Trophoblast cell (in vitro differentiated cells and primary cell): ENCODE results near the gene OPN1SW.
A peak's percentile ranks its signal among the peaks of the same experiment; 100 is the strongest.

Experiments used
- DNase-seq, 2 donors: peaks; one replicate each; pipeline ENCODE4 v3.0.0-alpha.2; 2016
- H2AFZ ChIP-seq: 2 replicates; pipeline ENCODE4 v1.6.1; 2013; ENCODE audit warnings: low read length, moderate library complexity, mild to moderate bottlenecking; ENCODE audit not compliant: insufficient read depth, poor library complexity
- H2AK5ac ChIP-seq: 2 replicates; pipeline ENCODE4 v1.6.1; 2013; ENCODE audit warnings: mild to moderate bottlenecking, low read length
- H2BK120ac ChIP-seq: 2 replicates; pipeline ENCODE4 v1.6.1; 2013; ENCODE audit warnings: low read length, mild to moderate bottlenecking, moderate library complexity; ENCODE audit not compliant: insufficient read depth, poor library complexity
- H2BK12ac ChIP-seq: 2 replicates; pipeline ENCODE4 v1.6.1; 2013; ENCODE audit warnings: mild to moderate bottlenecking, low read length, moderate library complexity
- H2BK5ac ChIP-seq: 2 replicates; pipeline ENCODE4 v1.6.1; 2013; ENCODE audit warnings: low read length, low read depth, moderate library complexity, mild to moderate bottlenecking; ENCODE audit not compliant: poor library complexity
- H3K14ac ChIP-seq: 2 replicates; pipeline ENCODE4 v1.6.1; 2013; ENCODE audit warnings: mild to moderate bottlenecking, low read length
- H3K18ac ChIP-seq: 2 replicates; pipeline ENCODE4 v1.6.1; 2013; ENCODE audit warnings: mild to moderate bottlenecking, low read length
- H3K23ac ChIP-seq: 2 replicates; pipeline ENCODE4 v1.6.1; 2013; ENCODE audit warnings: low read length
- H3K27ac ChIP-seq: 2 replicates; pipeline ENCODE4 v1.5.1; 2013; ENCODE audit warnings: low read depth, mild to moderate bottlenecking, inconsistent platforms, low read length, moderate library complexity
- H3K27me3 ChIP-seq: 2 replicates; pipeline ENCODE4 v1.6.1; 2013; ENCODE audit warnings: inconsistent platforms, mild to moderate bottlenecking, low read length, moderate library complexity; ENCODE audit not compliant: insufficient read depth
- H3K36me3 ChIP-seq, 2 experiments: 1 replicate in 1 of 2; 2 replicates in 1 of 2; pipeline ENCODE4 v1.6.1; 2013; ENCODE audit warnings: low read length in 2 of 2, mild to moderate bottlenecking in 2 of 2, moderate library complexity in 1 of 2; ENCODE audit not compliant: insufficient read depth in 2 of 2, control insufficient read depth in 1 of 2
- H3K4ac ChIP-seq: 2 replicates; pipeline ENCODE4 v1.6.1; 2013; ENCODE audit warnings: low read depth, mild to moderate bottlenecking, low read length, moderate library complexity
- H3K4me1 ChIP-seq, 2 experiments: 1 replicate in 1 of 2; 2 replicates in 1 of 2; pipeline ENCODE4 v1.6.1; 2013; ENCODE audit warnings: low read length in 2 of 2, mild to moderate bottlenecking in 2 of 2, moderate library complexity in 1 of 2; ENCODE audit not compliant: insufficient read depth in 2 of 2, control insufficient read depth in 1 of 2
- H3K4me2 ChIP-seq: 2 replicates; pipeline ENCODE4 v1.6.1; 2013; ENCODE audit warnings: inconsistent platforms, mild to moderate bottlenecking, low read length, moderate library complexity
- H3K4me3 ChIP-seq: 2 replicates; pipeline ENCODE4 v1.5.1; 2013; ENCODE audit warnings: mild to moderate bottlenecking, low read depth, low read length, inconsistent platforms
- H3K79me1 ChIP-seq: one replicate; pipeline ENCODE4 v1.6.1; 2013; ENCODE audit warnings: low read length
- H3K79me2 ChIP-seq: 2 replicates; pipeline ENCODE4 v1.6.1; 2013; ENCODE audit warnings: low read length, mild to moderate bottlenecking; ENCODE audit not compliant: control insufficient read depth, insufficient read depth, poor library complexity
- H3K9ac ChIP-seq: 2 replicates; pipeline ENCODE4 v1.6.1; 2013; ENCODE audit warnings: mild to moderate bottlenecking, low read length
- H3K9me3 ChIP-seq: 2 replicates; pipeline ENCODE4 v1.6.1; 2013; ENCODE audit warnings: low read depth, mild to moderate bottlenecking, control low read depth, inconsistent platforms, low read length; ENCODE audit not compliant: insufficient read depth
- H4K12ac ChIP-seq: 2 replicates; pipeline ENCODE4 v1.6.1; 2013; ENCODE audit warnings: low read depth, mild to moderate bottlenecking, low read length, moderate library complexity
- H4K8ac ChIP-seq: 2 replicates; pipeline ENCODE4 v1.6.1; 2013; ENCODE audit warnings: low read depth, mild to moderate bottlenecking, low read length, moderate library complexity
- H4K91ac ChIP-seq: one replicate; pipeline ENCODE4 v1.6.1; 2013; ENCODE audit warnings: low read depth, mild to moderate bottlenecking, low read length, moderate library complexity
- WGBS: extraction: QIAGEN DNeasy Blood & Tissue Kit; methylation state at CpG from one replicate; pipeline ENCODE4 v1.1.7; 2013; ENCODE audit warnings: missing lambda C conversion rate; ENCODE audit not compliant: insufficient read length, insufficient coverage; ENCODE audit errors: extremely low coverage; 5-methylcytosine and 5-hydroxymethylcytosine counted together

OPN1SW gene

GRCh38 chr7:128732521-128733277 is 42.9 kb downstream of the OPN1SW start:
- Histone ChIP-seq H3K79me2 (no peaks in the 10 kb centered on the region), H3K23ac (no peak overlapping the region), H3K27me3 (no peaks in the 10 kb centered on the region), H3K14ac (no peak overlapping the region), H3K79me1 (no peaks in the 10 kb centered on the region), H3K9ac (no peak overlapping the region), H3K4me3 (no peak overlapping the region), H3K36me3 (no peaks in the 10 kb centered on the region), H3K18ac (no peak overlapping the region), H4K8ac (no peak overlapping the region), H2BK12ac (no peak overlapping the region), H4K91ac (no peak overlapping the region), H4K12ac (no peak overlapping the region), H2BK120ac (no peak overlapping the region), H2AFZ (no peak overlapping the region), H3K4me1 (no peaks in the 10 kb centered on the region), H3K27ac (no peak overlapping the region), H3K9me3 (no peaks in the 10 kb centered on the region), H2BK5ac (no peak overlapping the region), H3K4me2 (no peak overlapping the region), H2AK5ac (no peak overlapping the region), H3K4ac (no peak overlapping the region)
- no peak for DNase-seq
- no CpG with 5 or more reads among the region's 2 CpGs for WGBS

GRCh38 chr7:128731184-128731583 is 44.4 kb downstream of the OPN1SW start:
- Histone ChIP-seq H3K4me3 (no peak overlapping the region), H3K23ac (no peak overlapping the region), H3K36me3 (no peaks in the 10 kb centered on the region), H4K12ac (no peak overlapping the region), H3K4me2 (no peak overlapping the region), H3K27ac (no peak overlapping the region), H3K18ac (no peak overlapping the region), H2BK5ac (no peak overlapping the region), H2BK12ac (no peak overlapping the region), H3K9ac (no peak overlapping the region), H2BK120ac (no peak overlapping the region), H3K4ac (no peak overlapping the region), H3K4me1 (peaks cover 0 to 4% of the 10 kb centered on the region in 2 experiments), H2AK5ac (no peak overlapping the region), H3K14ac (no peak overlapping the region), H3K79me2 (no peaks in the 10 kb centered on the region), H3K79me1 (no peaks in the 10 kb centered on the region), H4K8ac (no peak overlapping the region), H3K9me3 (no peaks in the 10 kb centered on the region), H3K27me3 (no peaks in the 10 kb centered on the region), H2AFZ (no peak overlapping the region), H4K91ac (no peak overlapping the region)
- DNase-seq, result no peak
- no CpG with 5 or more reads among the region's 8 CpGs for WGBS

GRCh38 chr7:128729494-128729893 is 46.1 kb downstream of the OPN1SW start:
- no CpG with 5 or more reads among the region's 4 CpGs for WGBS
- no peaks in the 10 kb centered on the region for H3K27me3 ChIP-seq
- H3K79me2 ChIP-seq, result no peaks in the 10 kb centered on the region
- no peak overlapping the region for H3K14ac ChIP-seq
- no peaks in the 10 kb centered on the region for H3K79me1 ChIP-seq
- H4K91ac ChIP-seq, result no peak overlapping the region
- no peak overlapping the region for H3K4me3 ChIP-seq
- H3K18ac ChIP-seq, result no peak overlapping the region
- H2BK120ac ChIP-seq, result no peak overlapping the region
- DNase-seq, result no peak
- no peak overlapping the region for H3K9ac ChIP-seq
- H4K8ac ChIP-seq, result no peak overlapping the region
- H3K4me2 ChIP-seq, result no peak overlapping the region
- H3K4me1 ChIP-seq, result peaks cover 0 to 4% of the 10 kb centered on the region in 2 experiments
- no peak overlapping the region for H2BK12ac ChIP-seq
- no peak overlapping the region for H3K4ac ChIP-seq
- H3K23ac ChIP-seq, result no peak overlapping the region
- H4K12ac ChIP-seq, result no peak overlapping the region
- no peaks in the 10 kb centered on the region for H3K9me3 ChIP-seq
- no peak overlapping the region for H2AK5ac ChIP-seq
- no peak overlapping the region for H2BK5ac ChIP-seq
- no peak overlapping the region for H2AFZ ChIP-seq
- no peak overlapping the region for H3K27ac ChIP-seq
- no peaks in the 10 kb centered on the region for H3K36me3 ChIP-seq

- Histone ChIP-seq H4K8ac (no peak overlapping the region), H3K4ac (no peak overlapping the region), H3K4me3 (no peak overlapping the region), H2AFZ (no peak overlapping the region), H4K91ac (no peak overlapping the region), H2BK12ac (no peak overlapping the region), H3K9ac (no peak overlapping the region), H3K27ac (no peak overlapping the region), H3K23ac (no peak overlapping the region), H2BK120ac (no peak overlapping the region), H3K79me2 (no peaks in the 10 kb centered on the region), H2AK5ac (no peak overlapping the region), H2BK5ac (no peak overlapping the region), H3K4me2 (no peak overlapping the region), H3K18ac (no peak overlapping the region), H3K4me1 (peaks cover 0 to 4% of the 10 kb centered on the region in 2 experiments), H3K36me3 (no peaks in the 10 kb centered on the region), H3K79me1 (no peaks in the 10 kb centered on the region), H4K12ac (no peak overlapping the region), H3K14ac (no peak overlapping the region), H3K9me3 (no peaks in the 10 kb centered on the region), H3K27me3 (no peaks in the 10 kb centered on the region)
- WGBS, result no CpG with 5 or more reads among the region's 2 CpGs
- DNase-seq, result peak; percentile 66 to 71
Measured at GRCh38 chr7:128728598-128728997, 47.0 kb downstream of the OPN1SW start.
